Tibial nerve (tissue), 3 donors: ENCODE data around the gene SLX1A.

Experiments
- CTCF ChIP-seq, 5 experiments: fragments of 200-600 bp in 3 of 5; fragments of 450-650 bp in 2 of 5; sonication (generic) in 3 of 5; IDR thresholded peaks; one replicate each; pipeline ENCODE4 v1.5.1; 2016 to 2019; ENCODE audit warnings: antibody characterized with exemption in 5 of 5, mild to moderate bottlenecking in 3 of 5, moderate library complexity in 2 of 5
- POLR2A ChIP-seq, 2 donors: fragments of 450-650 bp; IDR thresholded peaks; one replicate each; pipeline ENCODE4 v1.6.1; 2017; ENCODE audit warnings: antibody characterized with exemption in 2 of 2, mild to moderate bottlenecking in 2 of 2, moderate library complexity in 2 of 2

GRCh38 chr16:30166202-30166902 lies 27.3 kb upstream of the SLX1A start:
- no peak for TF ChIP-seq CTCF (IDR thresholded peaks at IDR 0.05)
- no peak for TF ChIP-seq POLR2A (IDR thresholded peaks at IDR 0.05)
